Endothelial cell of umbilical vein (primary cell): ENCODE measurements around the gene POC5. TPM values are rescaled to one million over a fixed set of nuclear protein-coding genes. Genes with fewer than 3 reads are reported as not detected.

Experiments used
- BruUV-seq: library from RNA; stranded (reverse); fragments of 400-500 nt; replicated peaks from 2 replicates; lab custom pipeline; 2021; lab: Mats Ljungman, UMichigan
- CTCF ChIA-PET: fragments of 300-600, 350-600 bp; sonication (Branson Sonifier 250); formaldehyde crosslinking; loops from one replicate; lab custom pipeline; 2021; ENCODE audit warnings: antibody characterized with exemption, inconsistent platforms; lab: Charles Lee
- POLR2A ChIA-PET: fragments of 300-600, 350-600 bp; sonication (Branson Sonifier 250); formaldehyde crosslinking; loops from one replicate; lab custom pipeline; 2021; ENCODE audit warnings: antibody characterized with exemption, inconsistent platforms; lab: Charles Lee
- DNase-seq: peaks from one replicate; pipeline ENCODE4 v3.0.0-alpha.2; 2011; ENCODE audit warnings: low read depth, low spot score
- FAIRE-seq: peaks from 2 replicates; lab custom pipeline; 2011; peaks lifted over from hg19 to GRCh38; lab: Jason Lieb, UNC
- H2AFZ ChIP-seq: 2 replicates; pipeline ENCODE4 v1.6.0; 2012; ENCODE audit warnings: low read depth, low read length, control low read depth, inconsistent platforms
- H3K27ac ChIP-seq: 2 replicates; pipeline ENCODE4 v1.5.1; 2011; ENCODE audit warnings: low read depth, mild to moderate bottlenecking, control low read depth, low read length, moderate library complexity; ENCODE audit not compliant: insufficient read depth
- H3K27me3 ChIP-seq, 2 experiments: 2 replicates each; pipeline versions ENCODE4 v1.6.0 to v1.6.1; 2011; ENCODE audit warnings: low read length in 2 of 2, mixed read lengths in 1 of 2; ENCODE audit not compliant: control insufficient read depth in 2 of 2, insufficient read depth in 2 of 2
- H3K36me3 ChIP-seq, 2 experiments: 2 replicates in 1 of 2; 3 replicates in 1 of 2; pipeline ENCODE4 v1.5.1; 2011; ENCODE audit warnings: low read length in 2 of 2, mild to moderate bottlenecking in 1 of 2, moderate library complexity in 1 of 2; ENCODE audit not compliant: control insufficient read depth in 2 of 2, insufficient read depth in 2 of 2; ENCODE audit errors: extremely low read depth in 1 of 2
- H3K4me1 ChIP-seq: 3 replicates; pipeline ENCODE4 v1.5.1; 2011; ENCODE audit warnings: mild to moderate bottlenecking, low read length; ENCODE audit not compliant: control insufficient read depth, insufficient read depth; ENCODE audit errors: extremely low read depth
- H3K4me2 ChIP-seq: 2 replicates; pipeline ENCODE4 v1.6.1; 2011; ENCODE audit warnings: low read length, control low read depth, mixed read lengths; ENCODE audit not compliant: insufficient read depth
- H3K4me3 ChIP-seq, 3 experiments: fragments of 200-600 bp in 1 of 3; sonication (generic), shearing (Covaris generic) in 1 of 3; replicated peaks in 1 of 3; 2 replicates each; pipeline ENCODE4 v1.5.1; 2011 to 2016; ENCODE audit warnings: control low read depth in 3 of 3, low read length in 3 of 3, mild to moderate bottlenecking in 2 of 3, inconsistent platforms in 1 of 3, low read depth in 1 of 3, moderate library complexity in 1 of 3; ENCODE audit not compliant: insufficient read depth in 1 of 3
- H3K79me2 ChIP-seq: 2 replicates; pipeline ENCODE4 v1.6.0; 2012; ENCODE audit warnings: low read length, inconsistent platforms; ENCODE audit not compliant: control insufficient read depth, insufficient read depth
- H3K9ac ChIP-seq: replicated peaks from 2 replicates; pipeline ENCODE3; 2011; ENCODE audit warnings: low read length, control low read depth; ENCODE audit not compliant: insufficient read depth; ENCODE audit errors: extremely low read depth
- H3K9me1 ChIP-seq: replicated peaks from 3 replicates; pipeline ENCODE4 v1.6.0; 2011; ENCODE audit warnings: mild to moderate bottlenecking, low read length; ENCODE audit not compliant: control insufficient read depth, insufficient read depth; ENCODE audit errors: extremely low read depth
- H3K9me3 ChIP-seq: replicated peaks from 2 replicates; pipeline ENCODE4 v1.5.1; 2012; ENCODE audit warnings: low read length, inconsistent platforms; ENCODE audit not compliant: control insufficient read depth, insufficient read depth
- H4K20me1 ChIP-seq: replicated peaks from 2 replicates; pipeline ENCODE3; 2011; ENCODE audit warnings: mild to moderate bottlenecking, low read length; ENCODE audit not compliant: control insufficient read depth, insufficient read depth; ENCODE audit errors: extremely low read depth
- CTCF ChIP-seq, 2 donors: IDR thresholded peaks; 1 replicate in 1 of 2; 2 replicates in 1 of 2; pipeline ENCODE4 v1.5.1; 2011; ENCODE audit warnings: low read length in 2 of 2, mild to moderate bottlenecking in 2 of 2, moderate library complexity in 2 of 2, control low read depth in 1 of 2, inconsistent platforms in 1 of 2, low read depth in 1 of 2; ENCODE audit not compliant: insufficient read depth in 1 of 2; ENCODE audit errors: extremely low read depth in 1 of 2
- EZH2 ChIP-seq: IDR thresholded peaks from 2 replicates; pipeline ENCODE4 v1.6.1; 2012; ENCODE audit warnings: borderline replicate concordance, low read depth, mild to moderate bottlenecking, moderate library complexity, low read length, inconsistent platforms; ENCODE audit not compliant: severe bottlenecking
- FOS ChIP-seq: IDR thresholded peaks from 2 replicates; pipeline ENCODE4 v1.6.1; 2011; ENCODE audit warnings: mild to moderate bottlenecking, low read length, moderate library complexity, borderline replicate concordance; ENCODE audit not compliant: insufficient read depth
- GATA2 ChIP-seq: IDR thresholded peaks from 2 replicates; pipeline ENCODE4 v1.7.0; 2011; ENCODE audit warnings: low read depth, mild to moderate bottlenecking, moderate library complexity, mixed read lengths, low read length; ENCODE audit not compliant: insufficient read length, insufficient read depth
- JUN ChIP-seq: IDR thresholded peaks from 2 replicates; pipeline ENCODE4 v1.6.1; 2011; ENCODE audit warnings: borderline replicate concordance, low read depth; ENCODE audit not compliant: insufficient read length, insufficient read depth
- MAX ChIP-seq: IDR thresholded peaks from 2 replicates; pipeline ENCODE4 v1.6.1; 2011; ENCODE audit not compliant: insufficient read depth, insufficient read length
- MYC ChIP-seq: IDR thresholded peaks from one replicate; pipeline ENCODE4 v1.6.1; 2011; ENCODE audit warnings: mild to moderate bottlenecking, low read depth, low read length
- POLR2A ChIP-seq: IDR thresholded peaks from 2 replicates; pipeline ENCODE4 v1.6.1; 2012; ENCODE audit warnings: low read depth, mild to moderate bottlenecking, control low read depth, low read length
- POLR2AphosphoS5 ChIP-seq: IDR thresholded peaks from 2 replicates; pipeline ENCODE4 v1.6.1; 2012; ENCODE audit warnings: low read depth, mild to moderate bottlenecking, control low read depth, low read length, moderate library complexity; ENCODE audit not compliant: insufficient read depth
- dilution Hi-C: fragments of 300-500 bp; cut with MboI; formaldehyde crosslinking; loops from one replicate; pipeline ENCODE4 v1.15.0; 2019; ENCODE audit warnings: low sequenced_read_pairs; ENCODE audit not compliant: extremely low pct_ligation_motif_present
- intact Hi-C: fragments of 100-400 bp; cut with micrococcal nuclease; formaldehyde crosslinking; loops from one replicate; pipeline ENCODE4 v1.10.0; 2022
- polyA plus RNA-seq, 4 experiments: library from polyadenylated mRNA; depleted of rRNA in 3 of 4; stranded (reverse) in 3 of 4; unstranded in 1 of 4; fragments of >200 nt; gene quantifications; 2 replicates each; pipeline versions ENCODE4 v1.2.1 to v1.2.3, GENCODE V29; 2011 to 2012; ENCODE audit warnings: missing spikeins in 1 of 4
- total RNA-seq: library from RNA; stranded (reverse); gene quantifications from 2 replicates; pipeline ENCODE4 v1.2.3, GENCODE V29; 2021

The POC5 gene
- total and polyA plus RNA-seq, 2 donors (not counting 3 experiments of a cell fraction or from before 2014, with no cell fraction given): 8.3 to 15.9 TPM

- DNase-seq: no peak
- BruUV-seq: no TSS peak
- TF ChIP-seq EZH2: no peak
- TF ChIP-seq POLR2A: no peak
- Histone ChIP-seq H3K9me3 (no peaks in the 10 kb centered on the region), H3K79me2 (no peaks in the 10 kb centered on the region), H3K27ac (no peak overlapping the region), H3K4me3 (no peak overlapping the region), H3K27me3 (no peaks in the 10 kb centered on the region), H3K36me3 (no peaks in the 10 kb centered on the region), H3K4me1 (no peaks in the 10 kb centered on the region), H3K9me1 (no peaks in the 10 kb centered on the region), H3K9ac (no peak overlapping the region), H3K4me2 (no peak overlapping the region), H2AFZ (no peak overlapping the region), H4K20me1 (no peaks in the 10 kb centered on the region)
- dilution Hi-C loops: no loop called here
- no peak for FAIRE-seq
- intact Hi-C loops: no loop called here
- POLR2A ChIA-PET: no interaction called here
- CTCF ChIA-PET: interaction anchor here (0.8 to 2.7 kb wide), 3 partner anchors 8 to 20 kb away, joined by 3 to 9 read pairs (median 4); no protein-coding TSS in a partner anchor
Measured at GRCh38 chr5:75660678-75661465, 56.4 kb downstream of the POC5 start.

- Histone ChIP-seq H3K36me3 (no peaks in the 10 kb centered on the region), H3K4me1 (no peaks in the 10 kb centered on the region), H3K27me3 (no peaks in the 10 kb centered on the region), H4K20me1 (no peaks in the 10 kb centered on the region), H3K79me2 (no peaks in the 10 kb centered on the region), H3K4me3 (no peak overlapping the region), H3K27ac (no peak overlapping the region), H3K9ac (no peak overlapping the region), H2AFZ (no peak overlapping the region), H3K4me2 (no peak overlapping the region), H3K9me3 (no peaks in the 10 kb centered on the region), H3K9me1 (no peaks in the 10 kb centered on the region)
- FAIRE-seq (no peak), DNase-seq (no peak)
- intact Hi-C loops: no loop called here
- dilution Hi-C loops: no loop called here
- POLR2A ChIA-PET: no interaction called here
- no peak for TF ChIP-seq GATA2
- no peak for TF ChIP-seq FOS
- TF ChIP-seq JUN: no peak
- TF ChIP-seq CTCF (IDR thresholded peaks at IDR 0.05; ENCODE audit: extremely low read depth in 1 of 2, insufficient read depth in 1 of 2, low read depth in 1 of 2, low read length in 2 of 2): no peak
- no peak for TF ChIP-seq POLR2A
- no peak for TF ChIP-seq MAX
- TF ChIP-seq EZH2: no peak
- TF ChIP-seq MYC: no peak
- TF ChIP-seq POLR2AphosphoS5: no peak
- CTCF ChIA-PET: interaction anchor here (1.2 to 1.3 kb wide), 3 partner anchors 9 to 21 kb away, joined by 3 to 6 read pairs (median 4); no protein-coding TSS in a partner anchor
- BruUV-seq: no TSS peak
Measured at GRCh38 chr5:75659791-75660450, 57.3 kb downstream of the POC5 start.
